ENCODE data around the gene CDK2AP2.
A peak's percentile ranks its signal among the peaks of the same experiment; 100 is the strongest.
"Not testable (repeated sequence)": the region's sequence is repeated elsewhere in the genome, so short reads cannot be mapped to it uniquely, and the experiment has no call there.

CDK2AP2 gene

GRCh38 chr11:67489885-67490726 lies 17.9 kb downstream of the CDK2AP2 start:
- DNase-seq = no peak

- DNase-seq = no peak
Observed at GRCh38 chr11:67489203-67489884, 18.6 kb downstream of the CDK2AP2 start.

DNA sequence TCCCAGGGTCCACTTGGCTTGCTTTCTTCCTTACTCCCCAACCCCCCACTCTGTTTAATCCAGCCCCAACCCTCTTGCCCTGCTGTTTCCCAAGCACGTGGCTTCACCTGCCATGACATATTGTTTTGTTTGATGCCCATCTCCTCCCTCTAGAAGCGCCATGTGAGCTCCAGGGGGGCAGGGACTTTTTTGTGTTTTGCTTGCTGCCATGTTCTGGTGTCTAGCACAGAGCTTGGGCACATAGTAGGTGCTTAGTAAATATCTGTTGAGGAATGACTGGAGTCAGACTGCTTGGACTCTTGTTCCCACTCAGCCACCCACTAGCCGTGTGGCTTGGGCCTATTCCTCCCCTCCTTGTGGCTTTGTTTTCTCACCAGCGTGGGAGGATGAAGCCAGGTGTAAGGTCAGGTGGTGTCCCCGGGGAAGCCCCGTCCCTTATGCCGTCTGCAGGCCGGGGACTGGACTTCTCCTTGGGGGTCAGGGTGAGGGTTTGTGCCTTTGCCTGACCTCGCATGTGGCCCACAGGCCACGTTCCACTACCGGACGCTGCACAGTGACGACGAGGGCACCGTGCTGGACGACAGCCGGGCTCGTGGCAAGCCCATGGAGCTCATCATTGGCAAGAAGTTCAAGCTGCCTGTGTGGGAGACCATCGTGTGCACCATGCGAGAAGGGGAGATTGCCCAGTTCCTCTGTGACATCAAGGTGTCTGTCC lies 21.3 kb downstream of the CDK2AP2 start:
- DNase-seq = no peak

DNA sequence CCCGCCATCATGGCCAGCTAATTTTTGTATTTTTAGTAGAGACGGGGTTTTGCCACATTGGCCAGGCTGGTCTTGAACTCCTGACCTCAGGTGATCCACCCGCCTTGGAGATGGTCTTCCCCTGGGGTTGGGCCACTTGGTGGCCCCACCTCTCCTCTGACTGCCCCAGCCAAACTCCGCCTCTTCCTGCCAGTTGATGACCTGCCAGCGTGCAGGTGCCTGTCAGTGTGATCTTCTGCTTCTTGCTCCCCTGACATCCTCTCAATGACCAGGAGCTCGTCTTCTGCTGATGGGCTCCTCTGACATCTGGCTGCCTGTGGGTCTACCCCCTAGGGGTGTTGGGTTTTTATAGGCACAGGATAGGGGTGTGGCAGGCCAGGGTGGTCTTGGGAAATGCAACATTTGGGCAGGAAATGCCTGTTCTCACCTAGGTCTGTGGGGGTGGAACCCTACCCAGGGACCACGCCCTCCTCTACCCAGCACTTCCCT lies 22.0 kb downstream of the CDK2AP2 start:
- DNase-seq = not testable (repeated sequence)

DNA sequence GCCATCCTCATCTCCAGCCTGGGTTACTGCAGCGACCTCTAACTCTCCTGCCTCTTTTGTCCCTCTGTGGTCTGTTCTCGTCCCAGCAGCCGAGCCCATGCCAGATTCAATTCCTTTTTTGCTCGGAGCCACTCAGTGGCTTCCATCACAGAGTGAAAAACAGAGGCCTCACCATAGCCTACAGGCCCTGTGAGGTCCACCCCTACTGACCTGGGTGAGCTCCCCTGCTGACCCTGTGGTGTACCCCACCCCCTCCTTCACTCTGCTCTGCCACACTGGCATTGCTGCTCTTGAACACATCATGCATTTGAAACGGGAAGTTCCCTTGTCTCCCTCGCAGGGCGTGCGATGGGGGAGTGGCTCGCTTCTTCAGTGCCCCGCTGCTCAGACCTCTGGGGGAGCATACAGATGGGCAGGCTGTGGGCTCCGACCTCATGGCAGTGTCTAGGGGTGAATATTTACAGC lies 23.1 kb downstream of the CDK2AP2 start:
- DNase-seq = no peak

- no peak for DNase-seq
Observed at GRCh38 chr11:67483831-67484665, 23.9 kb downstream of the CDK2AP2 start.

DNA sequence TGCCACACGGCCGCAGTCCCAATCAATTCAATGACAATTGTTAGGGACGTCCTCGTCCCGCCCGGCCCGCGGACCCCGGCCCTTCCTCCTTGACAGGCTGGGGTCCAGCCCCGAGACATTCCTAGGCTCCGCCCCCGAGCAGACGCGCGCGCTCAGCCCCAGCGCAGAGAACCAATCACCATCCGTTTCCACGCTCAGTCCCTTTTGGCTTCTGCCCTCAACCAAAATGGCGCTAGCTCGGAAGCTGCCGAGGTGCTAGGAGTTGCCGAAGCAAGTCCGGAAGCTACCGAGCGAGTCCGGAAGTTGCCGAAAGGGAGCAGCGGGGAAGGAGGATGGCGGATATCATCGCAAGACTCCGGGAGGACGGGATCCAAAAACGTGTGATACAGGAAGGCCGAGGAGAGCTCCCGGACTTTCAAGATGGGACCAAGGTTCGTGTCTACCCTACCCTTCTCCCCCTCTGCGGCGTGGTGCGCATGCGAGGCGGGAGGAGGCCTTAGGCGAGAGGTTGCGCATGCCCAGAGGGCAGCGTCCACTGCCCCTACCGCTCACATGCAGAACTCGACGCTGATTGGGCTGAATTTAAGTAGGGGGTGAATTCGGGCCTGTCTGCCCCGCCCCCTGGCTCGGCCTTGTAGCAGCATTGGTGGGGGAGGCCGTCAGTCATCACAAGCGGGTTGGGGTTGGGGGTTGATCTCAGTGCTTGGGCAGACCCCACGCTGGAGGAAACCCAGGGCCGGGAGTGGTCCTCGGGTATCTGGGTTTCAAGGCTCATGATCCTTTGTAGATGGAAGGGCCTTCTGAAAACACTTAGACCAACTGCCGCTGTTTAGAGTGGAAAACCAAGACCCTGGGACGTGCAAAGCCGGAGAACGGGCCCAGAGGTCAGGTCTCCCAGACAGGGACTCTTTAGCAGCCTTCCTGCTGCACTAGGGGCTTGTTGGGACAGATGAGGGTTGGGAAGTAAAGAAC lies 24.8 kb downstream of the CDK2AP2 start, which contains the start of gene AIP:
Gene AIP (plus strand): TSS at position 200 of the 972 bp plus-strand sequence. CDS start 133 bp downstream, at position 333.
- DNase-seq = peak; percentile 97 to 98

DNA sequence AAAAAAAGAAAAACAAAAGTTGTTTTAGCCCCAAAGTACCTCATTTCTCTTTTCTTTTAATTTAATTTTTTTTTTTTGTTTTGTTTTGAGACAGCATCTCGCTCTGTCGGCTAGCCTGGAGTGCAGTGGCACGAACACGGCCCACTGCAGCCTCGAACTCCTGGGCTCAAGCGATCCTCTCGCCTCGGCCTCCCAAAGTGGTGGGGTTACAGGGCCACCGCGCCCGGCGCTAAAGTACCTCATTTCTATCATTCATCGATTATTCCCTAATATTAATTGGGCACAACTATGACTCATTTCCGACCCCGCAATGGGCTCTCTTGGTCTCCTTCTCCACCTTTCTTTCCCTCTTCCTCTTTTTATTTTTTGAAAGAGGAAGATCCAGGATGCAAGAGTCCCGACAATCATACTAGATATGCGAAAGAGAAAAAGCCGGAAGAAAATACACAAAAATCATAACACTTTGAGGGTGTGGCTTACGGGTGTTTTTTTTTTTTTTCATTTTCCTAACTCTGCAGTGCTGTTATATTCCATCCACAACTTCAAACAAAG lies 25.6 kb downstream of the CDK2AP2 start:
- peak in 1 of 2 experiments; percentile 78 for DNase-seq

DNA sequence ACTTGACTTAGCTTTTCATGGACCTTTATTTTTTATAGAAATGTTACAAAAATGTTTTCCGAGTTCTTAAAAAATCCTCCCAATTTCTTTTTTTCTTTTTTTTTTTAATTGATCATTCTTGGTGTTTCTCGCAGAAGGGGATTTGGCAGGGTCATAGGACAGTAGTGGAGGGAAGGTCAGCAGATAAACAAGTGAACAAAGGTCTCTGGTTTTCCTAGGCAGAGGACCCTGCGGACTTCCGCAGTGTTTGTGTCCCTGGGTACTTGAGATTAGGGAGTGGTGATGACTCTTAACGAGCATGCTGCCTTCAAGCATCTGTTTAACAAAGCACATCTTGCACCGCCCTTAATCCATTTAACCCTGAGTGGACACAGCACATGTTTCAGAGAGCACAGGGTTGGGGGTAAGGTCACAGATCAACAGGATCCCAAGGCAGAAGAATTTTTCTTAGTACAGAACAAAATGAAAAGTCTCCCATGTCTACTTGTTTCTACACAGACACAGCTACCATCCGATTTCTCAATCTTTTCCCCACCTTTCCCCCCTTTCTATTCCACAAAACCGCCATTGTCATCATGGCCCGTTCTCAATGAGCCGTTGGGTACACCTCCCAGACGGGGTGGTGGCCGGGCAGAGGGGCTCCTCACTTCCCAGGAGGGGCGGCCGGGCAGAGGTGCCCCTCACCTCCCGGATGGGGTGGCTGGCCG lies 30.5 kb downstream of the CDK2AP2 start:
- DNase-seq = not testable (repeated sequence)

DNA sequence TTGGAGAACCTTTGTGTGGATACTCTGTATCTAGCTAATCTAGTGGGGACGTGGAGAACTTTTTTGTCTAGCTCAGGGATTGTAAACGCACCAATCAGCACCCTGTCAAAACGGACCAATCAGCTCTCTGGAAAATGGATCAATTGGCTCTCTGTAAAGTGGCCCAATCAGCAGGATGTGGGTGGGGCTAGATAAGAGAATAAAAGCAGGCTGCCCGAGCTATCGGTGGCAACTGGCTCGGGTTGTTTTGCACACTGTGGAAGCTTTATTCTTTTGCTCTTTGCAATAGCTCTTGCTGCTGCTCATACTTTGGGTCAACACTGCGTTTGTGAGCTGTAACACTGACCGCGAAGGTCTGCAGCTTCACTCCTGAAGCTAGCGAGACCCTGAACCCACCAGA lies 31.3 kb downstream of the CDK2AP2 start:
- not testable (repeated sequence) for DNase-seq

DNA sequence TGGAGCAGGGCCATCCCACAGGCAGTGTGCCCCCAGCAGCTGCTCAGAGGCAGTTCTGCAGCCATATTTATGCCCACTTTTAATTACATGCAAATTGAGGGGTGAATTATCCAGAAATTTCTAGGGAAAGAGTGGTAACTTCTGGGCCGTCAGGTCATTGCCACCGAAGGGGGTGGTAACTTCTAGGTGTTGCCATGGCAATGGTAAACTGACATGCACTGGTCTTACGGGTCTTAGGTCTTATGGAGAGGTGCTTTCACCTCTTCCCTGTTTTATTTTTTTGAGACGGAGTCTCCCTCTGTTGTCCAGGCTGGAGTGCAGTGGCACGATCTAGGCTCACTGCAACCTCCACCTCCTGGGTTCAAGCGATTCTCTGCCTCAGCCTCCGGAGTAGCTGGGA lies 35.1 kb downstream of the CDK2AP2 start:
- DNase-seq = no peak

- no peak for DNase-seq
Observed at GRCh38 chr11:67470337-67471002, 37.5 kb downstream of the CDK2AP2 start.

DNA sequence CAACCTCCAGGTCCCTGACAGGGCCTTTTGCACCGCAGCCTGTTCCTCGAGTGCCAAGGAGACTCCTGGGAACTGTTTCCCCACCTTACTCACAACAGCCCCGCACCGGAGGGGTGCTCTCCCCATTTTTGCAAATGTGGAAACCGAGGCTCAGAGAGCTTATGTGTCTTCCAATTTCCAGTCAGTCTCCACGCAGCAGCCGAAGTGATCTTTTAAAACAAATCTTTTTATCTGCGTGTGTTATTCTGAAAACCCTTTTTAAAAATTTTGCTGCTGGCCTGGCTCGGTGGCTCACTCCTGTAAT lies 38.5 kb downstream of the CDK2AP2 start:
- no peak for DNase-seq

GRCh38 chr11:67468759-67469507 lies 39.0 kb downstream of the CDK2AP2 start, which contains the start of gene TMEM134:
Gene TMEM134, minus strand, starts transcription at chr11:67469251. Its CDS starts 59 bp downstream, at chr11:67469192.
- peak; percentile 86 to 89 for DNase-seq

- DNase-seq = no peak
Observed at GRCh38 chr11:67468456-67468758, 39.6 kb downstream of the CDK2AP2 start.

DNA sequence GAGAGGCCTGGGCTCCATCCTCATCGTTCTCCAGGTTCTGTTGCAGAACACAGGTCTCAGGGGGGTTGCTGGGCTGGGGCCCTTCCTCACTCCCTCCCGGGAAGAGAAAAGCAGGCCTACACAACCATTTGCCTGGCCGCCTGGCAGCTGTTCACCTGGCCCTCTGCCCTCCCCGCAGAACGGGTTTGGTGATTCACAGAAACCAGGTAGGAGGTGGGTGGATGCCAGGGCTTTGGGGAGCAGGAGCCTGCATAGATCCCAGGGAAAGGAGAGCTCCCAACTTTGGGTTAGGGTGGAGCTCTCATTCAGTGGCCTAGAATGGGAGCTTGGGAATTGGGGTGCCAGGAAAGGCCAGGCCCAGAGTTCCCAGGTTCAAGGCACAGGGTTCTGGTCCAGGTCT lies 39.9 kb downstream of the CDK2AP2 start:
- no peak for DNase-seq

- DNase-seq = no peak
Observed at GRCh38 chr11:67466962-67467771, 40.8 kb downstream of the CDK2AP2 start.

DNA sequence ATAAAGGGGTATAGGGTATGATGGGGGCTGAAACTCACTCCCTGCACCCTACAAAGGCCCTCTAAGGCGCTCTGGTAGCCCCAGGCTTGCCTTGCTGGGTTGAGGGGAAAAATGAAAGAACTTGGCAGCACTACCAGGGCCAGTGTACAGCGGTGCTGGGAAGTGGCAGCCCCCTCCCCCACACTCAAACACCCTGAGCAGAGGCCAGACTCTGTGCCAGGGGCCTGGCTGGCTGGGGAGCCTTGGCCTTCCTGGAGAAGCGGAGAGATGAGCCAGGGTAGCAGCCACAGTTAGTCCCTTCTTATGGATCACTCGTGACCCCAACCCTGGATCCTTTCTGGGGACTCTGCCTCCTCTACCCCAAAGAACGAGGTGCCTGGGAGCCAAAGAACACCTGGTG lies 41.6 kb downstream of the CDK2AP2 start:
- DNase-seq = no peak

Data from SW 1271 (cell line).